ENCODE data around the gene LDLRAD1. TPM values are rescaled to one million over a fixed set of nuclear protein-coding genes. Genes with fewer than 3 reads are reported as not detected.

The LDLRAD1 gene
- total RNA-seq, 4 donors from 2014 or later = 0.49 to 1.4 TPM; not detected in 2

GRCh38 chr1:54011316-54012007 is 6.5 kb downstream of the LDLRAD1 start:
- no peak for TF ChIP-seq CTCF (IDR thresholded peaks at IDR 0.05)
- no peak for TF ChIP-seq POLR2A (IDR thresholded peaks at IDR 0.05)
- Histone ChIP-seq H3K27ac (no peak overlapping the region), H3K4me3 (no peak overlapping the region), H3K27me3 (peaks cover 0 to 53% (median 0%) of the 10 kb centered on the region in 4 donors), H3K4me1 (peaks cover 0 to 25% (median 5%) of the 10 kb centered on the region in 3 donors), H3K36me3 (no peaks in the 10 kb centered on the region), H3K9me3 (no peaks in the 10 kb centered on the region)
- intact Hi-C loops (cut with DNase I) = no loop called here
- 79 to 82% methylated on average over 5 to 9 of the region's 9 CpGs for WGBS, 2 donors
- DNase-seq = no peak

- H3K27me3 ChIP-seq = peaks cover 0 to 53% (median 0%) of the 10 kb centered on the region in 4 donors
Observed at GRCh38 chr1:54010415-54011117, 7.4 kb downstream of the LDLRAD1 start.

GRCh38 chr1:54009406-54009805 is 8.6 kb downstream of the LDLRAD1 start:
- no peak for DNase-seq
- H3K27ac ChIP-seq = no peak overlapping the region

More at GRCh38 chr1:54010415-54011117, 7.4 kb downstream of the LDLRAD1 start:
- intact Hi-C loops (cut with DNase I) = no loop called here
- Histone ChIP-seq H3K9me3 (no peaks in the 10 kb centered on the region), H3K27ac (no peak overlapping the region), H3K4me1 (peaks cover 0 to 16% (median 5%) of the 10 kb centered on the region in 3 donors), H3K36me3 (no peaks in the 10 kb centered on the region), H3K4me3 (no peak overlapping the region)
- WGBS, 2 donors = 62 to 65% methylated on average over 3 to 5 of the region's 5 CpGs
- no peak for DNase-seq
- no peak for TF ChIP-seq POLR2A (IDR thresholded peaks at IDR 0.05)
- no peak for TF ChIP-seq CTCF (IDR thresholded peaks at IDR 0.05)

GRCh38 chr1:54008876-54009275 is 9.1 kb downstream of the LDLRAD1 start:
- Histone ChIP-seq H3K4me1 (no peaks in the 10 kb centered on the region), H3K36me3 (no peaks in the 10 kb centered on the region), H3K4me3 (no peak overlapping the region), H3K9me3 (no peaks in the 10 kb centered on the region), H3K27ac (no peak overlapping the region), H3K27me3 (peaks cover 0 to 44% (median 0%) of the 10 kb centered on the region in 4 donors)
- DNase-seq = no peak
- TF ChIP-seq POLR2A (IDR thresholded peaks at IDR 0.05) (no peak), CTCF (IDR thresholded peaks at IDR 0.05) (no peak)
- WGBS, 2 donors = 79 to 100% methylated on average over 4 to 7 of the region's 13 CpGs
- intact Hi-C loops (cut with DNase I) = no loop called here

More at GRCh38 chr1:54009406-54009805, 8.6 kb downstream of the LDLRAD1 start:
- WGBS, 2 donors = 80 to 89% methylated on average over 3 to 4 of the region's 4 CpGs
- peaks cover 0 to 4% (median 0%) of the 10 kb centered on the region in 3 donors for H3K4me1 ChIP-seq
- intact Hi-C loops (cut with DNase I) = no loop called here
- no peaks in the 10 kb centered on the region for H3K9me3 ChIP-seq
- no peaks in the 10 kb centered on the region for H3K36me3 ChIP-seq
- peaks cover 0 to 48% (median 0%) of the 10 kb centered on the region in 4 donors for H3K27me3 ChIP-seq
- TF ChIP-seq CTCF (IDR thresholded peaks at IDR 0.05) = no peak
- TF ChIP-seq POLR2A (IDR thresholded peaks at IDR 0.05) = no peak
- no peak overlapping the region for H3K4me3 ChIP-seq

- no peaks in the 10 kb centered on the region for H3K4me1 ChIP-seq
- H3K9me3 ChIP-seq = no peaks in the 10 kb centered on the region
- no peak for DNase-seq
- H3K27ac ChIP-seq = no peak overlapping the region
- intact Hi-C loops (cut with DNase I) = no loop called here
- WGBS, 2 donors = 79 to 89% methylated on average over 2 to 3 of the region's 4 CpGs
- TF ChIP-seq CTCF (IDR thresholded peaks at IDR 0.05) (no peak), POLR2A (IDR thresholded peaks at IDR 0.05) (no peak)
- no peaks in the 10 kb centered on the region for H3K36me3 ChIP-seq
- no peak overlapping the region for H3K4me3 ChIP-seq
- peaks cover 0 to 32% (median 0%) of the 10 kb centered on the region in 4 donors for H3K27me3 ChIP-seq
Observed at GRCh38 chr1:54007613-54008012, 10.4 kb downstream of the LDLRAD1 start.
